ENCODE data around the gene SYCE1L.

GRCh38 chr16:77193377-77193776, 5.8 kb upstream of the SYCE1L start:
- no peak for TF ChIP-seq CTCF (IDR thresholded peaks at IDR 0.05)
- TF ChIP-seq POLR2A (IDR thresholded peaks at IDR 0.05), result no peak
